ENCODE results near the gene NPTN. TPM values are rescaled to one million over a fixed set of nuclear protein-coding genes. Genes with fewer than 3 reads are reported as not detected.
"Not testable (repeated sequence)": the region's sequence is repeated elsewhere in the genome, so short reads cannot be mapped to it uniquely, and the experiment has no call there.

The NPTN gene
- total RNA-seq, 1 experiment from 2014 or later = 190 TPM

DNA sequence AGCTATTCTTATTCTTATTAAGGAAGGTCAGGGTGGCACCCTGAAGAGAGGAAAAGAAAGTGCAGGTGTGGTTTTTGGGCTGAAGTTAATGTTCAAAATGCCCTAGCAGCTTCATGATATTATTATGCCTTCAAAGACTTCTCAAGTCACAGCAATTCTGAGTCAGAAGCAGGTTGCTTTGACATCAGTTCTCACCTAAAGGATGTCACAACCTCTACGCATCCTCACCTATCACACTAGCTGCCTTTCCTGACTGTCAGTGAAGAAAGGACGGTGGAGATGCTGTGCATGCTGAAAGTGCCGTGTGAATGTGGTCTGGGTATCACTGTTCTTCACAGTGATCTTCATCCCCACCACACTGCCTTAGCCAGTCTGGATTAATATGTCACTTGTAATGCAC lies 49.6 kb downstream of the NPTN start:
- H3K36me3 Mint-ChIP-seq (ENCODE audit: insufficient read depth, unreplicated experiment) = peaks cover 11% of the 10 kb centered on the region
- H3K4me1 Mint-ChIP-seq (ENCODE audit: low read depth, unreplicated experiment) = peaks cover under 1% of the 10 kb centered on the region
- H3K4me3 Mint-ChIP-seq (ENCODE audit: low read depth, unreplicated experiment) = no peak overlapping the region
- H3K9me3 Mint-ChIP-seq (ENCODE audit: low read depth, unreplicated experiment) = no peaks in the 10 kb centered on the region
- CTCF ChIA-PET = no interaction called here
- TF ChIP-seq, protein P1, sequence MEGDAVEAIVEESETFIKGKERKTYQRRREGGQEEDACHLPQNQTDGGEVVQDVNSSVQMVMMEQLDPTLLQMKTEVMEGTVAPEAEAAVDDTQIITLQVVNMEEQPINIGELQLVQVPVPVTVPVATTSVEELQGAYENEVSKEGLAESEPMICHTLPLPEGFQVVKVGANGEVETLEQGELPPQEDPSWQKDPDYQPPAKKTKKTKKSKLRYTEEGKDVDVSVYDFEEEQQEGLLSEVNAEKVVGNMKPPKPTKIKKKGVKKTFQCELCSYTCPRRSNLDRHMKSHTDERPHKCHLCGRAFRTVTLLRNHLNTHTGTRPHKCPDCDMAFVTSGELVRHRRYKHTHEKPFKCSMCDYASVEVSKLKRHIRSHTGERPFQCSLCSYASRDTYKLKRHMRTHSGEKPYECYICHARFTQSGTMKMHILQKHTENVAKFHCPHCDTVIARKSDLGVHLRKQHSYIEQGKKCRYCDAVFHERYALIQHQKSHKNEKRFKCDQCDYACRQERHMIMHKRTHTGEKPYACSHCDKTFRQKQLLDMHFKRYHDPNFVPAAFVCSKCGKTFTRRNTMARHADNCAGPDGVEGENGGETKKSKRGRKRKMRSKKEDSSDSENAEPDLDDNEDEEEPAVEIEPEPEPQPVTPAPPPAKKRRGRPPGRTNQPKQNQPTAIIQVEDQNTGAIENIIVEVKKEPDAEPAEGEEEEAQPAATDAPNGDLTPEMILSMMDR (IDR thresholded peaks at IDR 0.05; ENCODE audit: unreplicated experiment) = no peak
- intact Hi-C loops (cut with micrococcal nuclease; ENCODE audit: unreplicated experiment) = no loop called here
- no peaks in the 10 kb centered on the region for H3K27me3 Mint-ChIP-seq (ENCODE audit: unreplicated experiment)
- no peak overlapping the region for H3K27ac Mint-ChIP-seq (ENCODE audit: unreplicated experiment)
- no peak for DNase-seq
- BruUV-seq (replicated peaks) = no TSS peak

DNA sequence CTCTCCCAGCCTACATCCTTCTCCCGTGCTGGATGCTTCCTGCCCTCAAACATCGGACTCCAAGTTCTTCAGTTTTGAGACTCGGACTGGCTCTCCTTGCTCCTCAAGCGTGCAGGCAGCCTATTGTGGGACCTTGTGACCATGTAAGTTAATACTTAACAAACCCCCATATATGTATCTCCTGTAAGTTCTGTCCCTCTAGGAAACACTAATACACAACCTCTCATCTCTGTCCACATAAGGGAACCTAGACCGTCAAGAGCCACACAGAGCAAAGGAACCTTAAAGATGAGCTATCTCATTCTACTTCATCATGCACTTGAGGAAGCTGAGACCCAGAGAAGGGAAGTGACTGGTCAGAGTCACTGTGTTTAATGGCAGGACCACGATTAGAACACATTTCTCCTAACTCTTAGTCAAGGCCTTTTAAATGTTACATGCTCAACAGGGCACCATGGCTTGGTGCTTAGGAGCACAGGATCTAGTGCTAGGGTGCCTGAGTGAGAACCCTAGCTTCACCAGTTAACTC lies 50.3 kb downstream of the NPTN start:
- peaks cover 11% of the 10 kb centered on the region for H3K36me3 Mint-ChIP-seq (ENCODE audit: insufficient read depth, unreplicated experiment)
- DNase-seq = no peak
- H3K27ac Mint-ChIP-seq (ENCODE audit: unreplicated experiment) = no peak overlapping the region
- no TSS peak for BruUV-seq (replicated peaks)
- no peak overlapping the region for H3K4me3 Mint-ChIP-seq (ENCODE audit: low read depth, unreplicated experiment)
- TF ChIP-seq, protein P1 (IDR thresholded peaks at IDR 0.05; ENCODE audit: unreplicated experiment) = no peak
- CTCF ChIA-PET = no interaction called here
- H3K27me3 Mint-ChIP-seq (ENCODE audit: unreplicated experiment) = no peaks in the 10 kb centered on the region
- H3K9me3 Mint-ChIP-seq (ENCODE audit: low read depth, unreplicated experiment) = no peaks in the 10 kb centered on the region
- intact Hi-C loops (cut with micrococcal nuclease; ENCODE audit: unreplicated experiment) = no loop called here
- H3K4me1 Mint-ChIP-seq (ENCODE audit: low read depth, unreplicated experiment) = peaks cover 7% of the 10 kb centered on the region

DNA sequence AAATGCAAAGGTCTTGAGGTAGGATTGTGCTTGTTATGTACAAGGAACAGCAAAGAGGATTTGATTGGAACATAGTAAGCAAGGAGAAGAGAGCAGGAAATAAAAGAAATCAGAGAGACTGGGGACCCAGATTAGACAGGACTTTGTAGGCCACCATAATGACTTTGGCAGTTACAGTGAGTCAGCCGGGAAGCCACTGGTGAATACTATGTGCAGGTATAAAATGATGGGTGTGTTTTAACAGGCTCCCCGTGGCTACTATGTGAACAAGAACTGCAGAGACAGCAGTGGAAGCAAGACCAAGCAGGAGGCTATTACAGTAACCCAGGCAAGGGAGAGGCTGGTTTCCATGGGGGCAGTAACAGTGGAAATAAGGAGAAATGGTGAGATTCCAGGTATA lies 55.2 kb downstream of the NPTN start:
- intact Hi-C loops (cut with micrococcal nuclease; ENCODE audit: unreplicated experiment) = no loop called here
- H3K4me3 Mint-ChIP-seq (ENCODE audit: low read depth, unreplicated experiment) = no peak overlapping the region

DNA sequence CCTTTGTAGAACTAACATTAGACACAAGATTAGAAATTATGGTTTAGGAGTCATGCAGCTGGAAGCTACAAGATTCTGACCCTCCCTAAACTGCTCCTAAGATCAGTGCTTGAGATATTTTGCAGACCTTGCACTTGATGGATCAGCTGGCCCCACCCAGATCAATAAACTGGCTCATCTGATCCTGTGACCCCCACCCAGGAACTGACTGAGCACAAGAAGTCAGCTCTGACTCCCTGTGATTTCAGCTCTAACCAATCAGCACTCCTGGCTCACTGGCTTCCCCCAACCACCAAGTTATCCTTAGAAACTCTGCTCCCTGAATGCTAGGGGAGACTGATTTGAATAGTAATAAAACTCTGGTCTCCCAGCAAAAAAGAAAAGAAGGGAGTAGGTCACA lies 55.6 kb downstream of the NPTN start:
- CTCF ChIA-PET; H3K4me3 Mint-ChIP-seq (ENCODE audit: low read depth, unreplicated experiment); H3K27ac Mint-ChIP-seq (ENCODE audit: unreplicated experiment); BruUV-seq (replicated peaks); DNase-seq; intact Hi-C loops (cut with micrococcal nuclease; ENCODE audit: unreplicated experiment); H3K36me3 Mint-ChIP-seq (ENCODE audit: insufficient read depth, unreplicated experiment); H3K9me3 Mint-ChIP-seq (ENCODE audit: low read depth, unreplicated experiment); H3K27me3 Mint-ChIP-seq (ENCODE audit: unreplicated experiment): not testable (repeated sequence)
- H3K4me1 Mint-ChIP-seq (ENCODE audit: low read depth, unreplicated experiment) = peaks cover 11% of the 10 kb centered on the region

More for the DNA sequence above, 55.2 kb downstream of the NPTN start:
- Mint-ChIP-seq H3K27ac (ENCODE audit: unreplicated experiment) (no peak overlapping the region), H3K4me1 (ENCODE audit: low read depth, unreplicated experiment) (peaks cover 11% of the 10 kb centered on the region), H3K27me3 (ENCODE audit: unreplicated experiment) (no peaks in the 10 kb centered on the region), H3K36me3 (ENCODE audit: insufficient read depth, unreplicated experiment) (peaks cover 4% of the 10 kb centered on the region), H3K9me3 (ENCODE audit: low read depth, unreplicated experiment) (no peaks in the 10 kb centered on the region)
- BruUV-seq (replicated peaks) = no TSS peak
- DNase-seq = no peak
- CTCF ChIA-PET = no interaction called here
- TF ChIP-seq, protein P1 (IDR thresholded peaks at IDR 0.05; ENCODE audit: unreplicated experiment) = no peak

DNA sequence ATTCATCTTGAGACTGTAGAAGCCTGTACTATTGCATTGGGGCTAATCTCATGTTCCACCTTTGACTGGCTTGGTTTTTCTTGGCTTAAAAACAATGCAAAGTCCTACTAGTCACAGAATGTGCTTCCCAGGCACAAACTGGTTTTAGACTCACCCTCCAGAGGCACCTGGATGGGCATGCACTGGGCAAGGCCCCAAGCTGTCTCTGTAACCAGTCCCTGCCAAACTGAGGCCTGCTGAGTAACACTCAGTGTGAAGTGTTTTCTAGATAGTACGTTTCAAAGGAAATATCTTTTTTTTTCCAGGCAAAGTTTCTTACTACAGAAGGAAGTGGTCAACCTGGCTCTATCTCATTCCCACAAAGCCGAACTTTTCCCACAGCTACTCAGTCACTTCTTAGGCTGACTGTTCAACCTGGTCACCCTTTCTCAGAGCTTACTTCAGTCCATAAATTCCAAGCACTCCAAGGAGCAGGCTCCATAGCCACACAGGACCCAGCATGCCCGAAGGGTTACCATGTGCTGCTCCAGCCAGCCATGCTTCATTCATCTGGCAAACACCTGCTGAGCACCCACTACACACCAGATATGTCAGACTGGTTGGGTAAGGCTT lies 57.4 kb downstream of the NPTN start:
- DNase-seq = no peak
- no peaks in the 10 kb centered on the region for H3K27me3 Mint-ChIP-seq (ENCODE audit: unreplicated experiment)
- no peaks in the 10 kb centered on the region for H3K9me3 Mint-ChIP-seq (ENCODE audit: low read depth, unreplicated experiment)
- CTCF ChIA-PET = no interaction called here
- no TSS peak for BruUV-seq (replicated peaks)
- H3K4me3 Mint-ChIP-seq (ENCODE audit: low read depth, unreplicated experiment) = no peak overlapping the region
- peaks cover 11% of the 10 kb centered on the region for H3K4me1 Mint-ChIP-seq (ENCODE audit: low read depth, unreplicated experiment)
- peaks cover 5% of the 10 kb centered on the region for H3K36me3 Mint-ChIP-seq (ENCODE audit: insufficient read depth, unreplicated experiment)
- intact Hi-C loops (cut with micrococcal nuclease; ENCODE audit: unreplicated experiment) = no loop called here
- no peak overlapping the region for H3K27ac Mint-ChIP-seq (ENCODE audit: unreplicated experiment)
- TF ChIP-seq, protein P1 (IDR thresholded peaks at IDR 0.05; ENCODE audit: unreplicated experiment) = no peak
